B cell (primary cell): ENCODE data around the gene C2orf42.

Experiments used
- CTCF ChIP-seq: fragments of 200-600 bp; IDR thresholded peaks from one replicate; pipeline ENCODE4 v1.8.0; 2022; ENCODE audit warnings: antibody characterized with exemption, mild to moderate bottlenecking
- EZH2 ChIP-seq: IDR thresholded peaks from 2 replicates; pipeline ENCODE4 v1.6.1; 2012; ENCODE audit warnings: borderline replicate concordance, low read depth, mild to moderate bottlenecking, moderate library complexity, low read length; ENCODE audit not compliant: insufficient read depth, poor library complexity, severe bottlenecking

- no peak for TF ChIP-seq CTCF
- TF ChIP-seq EZH2 = no peak
Observed at GRCh38 chr2:70233926-70234325, 43.1 kb upstream of the C2orf42 start.
